HT1080 (cell line): ENCODE measurements around the gene ZNF780B. TPM values are rescaled to one million over a fixed set of nuclear protein-coding genes. Genes with fewer than 3 reads are reported as not detected.
A peak's percentile ranks its signal among the peaks of the same experiment; 100 is the strongest.

ENCODE experiments used
- DNase-seq: peaks from one replicate; pipeline ENCODE4 v3.0.0-alpha.2; 2015; ENCODE audit warnings: low read depth
- polyA plus RNA-seq, 2 experiments: library from polyadenylated mRNA; depleted of rRNA; stranded (reverse); fragments of >200 nt; gene quantifications; 2 replicates each; pipeline ENCODE4 v1.2.3, GENCODE V29; 2015
- total RNA-seq: library from RNA; depleted of rRNA; stranded (reverse); fragments of >200 nt; shearing (Covaris generic); gene quantifications from 2 replicates; pipeline ENCODE4 v1.2.3, GENCODE V29; 2014; rRNA removed

The ZNF780B gene
- total RNA-seq: 7.2 and 10.6 TPM in 2 replicates
- polyA plus RNA-seq (2015; cell fraction: cytosol; rRNA removed): 2.1 and 4.4 TPM in 2 replicates
- 12.3 and 15.5 TPM in 2 replicates for polyA plus RNA-seq (2015; cell fraction: nucleus; rRNA removed)

DNA sequence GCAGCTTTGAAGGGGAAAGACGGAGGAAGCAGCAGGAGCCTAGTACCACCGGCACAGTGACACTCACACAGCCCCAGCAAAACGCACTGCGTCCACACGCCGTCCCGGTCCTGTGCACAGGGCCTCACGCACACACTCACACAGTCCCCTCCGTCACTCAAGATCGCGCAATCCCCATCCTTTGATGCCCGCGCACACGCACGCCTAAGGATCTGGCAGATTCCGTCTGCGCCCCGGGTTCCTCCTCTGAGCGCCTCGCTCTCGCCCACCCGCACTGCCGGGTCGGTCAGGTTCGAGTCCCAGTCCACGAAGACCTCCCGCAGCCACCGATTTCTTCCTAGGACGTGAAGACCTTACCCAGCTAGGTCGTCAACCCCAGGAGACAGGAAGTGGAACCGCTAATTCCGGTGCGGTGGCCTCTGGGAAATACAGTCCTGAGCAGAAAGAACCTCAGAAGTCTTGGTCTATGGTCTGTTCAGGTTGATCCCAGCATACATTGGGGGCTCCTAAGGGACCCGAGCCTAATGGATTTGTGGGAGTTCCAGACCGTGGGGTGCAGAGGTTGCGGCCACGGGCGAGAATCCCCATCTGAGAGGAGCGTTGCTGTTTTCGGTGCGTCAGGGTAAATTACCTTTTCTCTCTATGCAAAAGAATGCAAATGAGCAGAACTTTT, at the start of gene ZNF780B:
ZNF780B (minus strand) TSS at position 400 of the 673 bp plus-strand sequence. CDS start 5,899 bp downstream, outside the sequence.
- peak; percentile 56 for DNase-seq

DNA sequence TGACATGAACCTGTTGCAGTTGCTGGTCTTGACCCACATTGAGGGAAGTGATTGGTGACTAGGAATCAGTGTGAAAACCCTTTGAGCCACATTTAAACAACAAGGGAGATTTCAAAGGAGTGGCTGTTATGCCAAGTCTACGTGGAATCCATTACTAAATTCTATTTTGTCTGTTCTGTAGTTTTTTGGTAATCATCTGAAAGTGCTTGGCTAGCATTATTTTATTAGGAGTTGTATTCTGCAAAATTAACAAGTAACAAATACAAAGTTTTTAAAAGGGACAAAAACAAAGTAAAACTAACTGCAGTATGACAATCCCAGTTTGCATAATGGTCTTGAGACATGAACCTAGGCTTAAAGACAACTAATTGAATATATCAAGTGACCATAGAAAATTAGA, 48.7 kb upstream of the ZNF780B start:
- no peak for DNase-seq

DNA sequence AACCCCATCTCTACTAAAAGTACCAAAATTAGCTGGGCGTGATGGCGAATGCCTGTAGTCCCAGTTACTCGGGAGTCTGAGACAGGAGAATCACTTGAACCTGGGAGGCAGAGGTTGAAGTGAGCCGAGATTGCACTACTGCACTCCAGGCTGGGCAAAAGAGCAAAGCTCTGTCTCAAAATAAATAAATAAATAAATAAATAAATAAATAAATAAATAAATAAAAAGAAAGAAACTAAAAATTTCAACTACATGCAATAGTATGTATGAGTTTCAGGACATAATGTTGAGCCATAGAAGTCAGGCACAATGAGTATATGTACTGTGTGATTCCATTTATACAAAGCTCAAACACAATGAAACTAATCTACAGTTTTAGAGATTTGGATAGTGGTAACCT, 47.6 kb upstream of the ZNF780B start:
- DNase-seq: no peak

DNA sequence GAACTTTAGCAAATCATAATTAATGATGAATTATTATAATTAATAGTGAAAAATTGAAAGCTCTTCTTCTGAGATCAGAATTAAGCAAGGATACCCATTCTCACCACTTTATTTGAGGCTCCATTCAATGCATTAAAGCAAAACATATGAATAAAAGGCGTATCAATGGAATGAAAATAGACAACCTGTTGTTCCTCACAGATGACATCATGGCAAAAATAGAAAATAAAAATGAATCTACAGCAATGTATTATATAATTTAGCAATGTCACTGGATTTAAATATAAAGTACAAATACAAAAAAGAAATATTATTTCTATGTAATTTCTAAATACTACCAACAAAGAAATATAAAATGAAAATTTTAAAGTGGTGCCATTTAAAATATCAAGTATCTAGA, 45.8 kb upstream of the ZNF780B start:
- no peak for DNase-seq

DNA sequence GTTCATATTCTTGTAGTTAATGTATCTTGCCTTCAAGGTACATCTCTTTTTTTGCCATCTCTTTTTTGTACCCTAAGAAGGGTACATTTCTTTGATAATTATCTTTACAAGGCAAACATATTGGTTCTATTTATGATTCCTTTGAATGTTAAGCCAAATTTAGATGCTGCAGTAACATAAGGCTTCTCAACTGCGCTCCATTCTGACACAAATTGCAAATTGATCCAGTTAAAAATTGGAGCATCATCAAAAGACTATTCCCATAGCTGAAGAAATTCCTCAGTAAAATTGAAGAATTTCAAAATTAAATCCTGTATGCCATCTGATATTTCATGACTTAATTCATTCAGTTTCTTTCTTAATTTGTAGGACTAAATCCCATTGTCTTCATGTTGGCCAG, 37.4 kb upstream of the ZNF780B start:
- no peak for DNase-seq

GRCh38 chr19:40091205-40092129, 35.4 kb upstream of the ZNF780B start:
- no peak for DNase-seq

DNA sequence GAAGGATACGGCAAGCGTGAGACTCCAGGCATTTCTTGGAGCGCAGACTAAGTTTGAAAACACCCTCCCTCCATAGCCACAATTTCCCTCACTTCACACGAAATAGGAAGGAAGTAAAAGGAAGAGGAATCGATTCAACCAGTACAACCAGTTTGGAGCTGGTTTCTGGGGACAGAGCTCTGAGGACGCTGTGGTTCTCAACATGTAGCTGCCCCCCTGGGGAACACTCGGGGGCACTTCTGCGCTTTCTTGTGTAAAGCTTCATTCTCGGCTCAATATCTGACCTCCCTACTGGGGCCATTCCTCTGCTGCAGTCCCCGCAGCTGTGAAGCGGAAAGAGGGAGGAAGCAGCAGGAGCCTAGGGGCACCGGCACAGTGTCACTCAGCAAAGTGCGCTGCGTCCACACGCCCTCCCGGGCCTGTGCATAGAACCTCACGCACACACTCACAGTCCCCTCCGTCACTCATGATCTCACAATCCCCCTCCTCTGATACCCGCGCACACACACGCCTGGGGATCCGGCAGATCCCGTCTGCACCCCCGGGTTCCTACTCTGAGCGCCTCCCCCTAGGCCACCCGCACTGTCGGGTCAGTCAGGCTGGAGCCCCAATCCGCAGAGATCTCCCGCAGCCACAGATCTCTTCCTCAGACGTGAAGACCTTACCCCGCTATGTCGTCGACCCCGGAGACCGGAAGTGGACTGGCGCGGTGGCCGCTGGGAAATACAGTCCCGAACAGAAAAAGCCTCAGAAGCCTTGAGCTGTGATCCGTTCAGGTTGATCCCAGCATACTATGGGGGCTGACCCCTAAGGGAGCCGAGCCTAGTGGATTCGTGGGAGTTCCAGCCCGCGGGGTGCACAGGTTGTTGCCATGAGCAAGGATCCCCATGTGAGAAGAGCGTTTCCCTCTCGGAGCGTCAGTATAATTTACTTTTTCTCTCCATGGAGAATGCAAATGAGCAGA, 34.5 kb upstream of the ZNF780B start, which contains the start of gene ZNF780A:
ZNF780A (minus strand) TSS at position 703 of the 964 bp plus-strand sequence. CDS start 6,190 bp downstream, outside the sequence.
- DNase-seq: peak; percentile 64

- DNase-seq: no peak
Measured at GRCh38 chr19:40089462-40089861, 33.4 kb upstream of the ZNF780B start.

GRCh38 chr19:40088299-40089047, 32.4 kb upstream of the ZNF780B start:
- no peak for DNase-seq

GRCh38 chr19:40084948-40085347, 28.9 kb upstream of the ZNF780B start:
- no peak for DNase-seq

GRCh38 chr19:40081411-40081810, 25.4 kb upstream of the ZNF780B start:
- no peak for DNase-seq

- no peak for DNase-seq
Measured at GRCh38 chr19:40080289-40080688, 24.3 kb upstream of the ZNF780B start.

DNA sequence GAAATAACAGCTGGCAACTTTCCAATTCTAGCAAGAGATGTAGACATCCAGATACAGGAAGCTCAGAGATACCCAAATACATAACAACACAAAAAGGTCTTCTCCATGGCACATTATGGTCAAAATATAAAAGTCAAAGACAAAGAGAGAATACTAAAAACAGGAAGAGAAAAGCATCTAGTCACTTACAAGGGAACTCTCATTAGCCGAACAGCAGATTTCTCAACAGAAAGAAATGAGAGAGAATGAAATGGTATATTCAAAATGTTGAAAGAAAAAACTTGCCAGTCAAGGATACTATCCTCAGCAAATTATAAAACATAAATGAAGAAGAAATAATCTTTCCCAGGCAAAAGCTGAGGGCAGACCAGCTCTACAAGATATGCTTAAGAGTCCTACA, 22.3 kb upstream of the ZNF780B start:
- DNase-seq: no peak

GRCh38 chr19:40070058-40070457, 14.0 kb upstream of the ZNF780B start:
- DNase-seq: no peak

- no peak for DNase-seq
Measured at GRCh38 chr19:40059624-40060023, 3.6 kb upstream of the ZNF780B start.

GRCh38 chr19:40057166-40057565, 1.1 kb upstream of the ZNF780B start:
- no peak for DNase-seq

- DNase-seq: no peak
Measured at GRCh38 chr19:40056505-40056904, 474 bp upstream of the ZNF780B start.

DNA sequence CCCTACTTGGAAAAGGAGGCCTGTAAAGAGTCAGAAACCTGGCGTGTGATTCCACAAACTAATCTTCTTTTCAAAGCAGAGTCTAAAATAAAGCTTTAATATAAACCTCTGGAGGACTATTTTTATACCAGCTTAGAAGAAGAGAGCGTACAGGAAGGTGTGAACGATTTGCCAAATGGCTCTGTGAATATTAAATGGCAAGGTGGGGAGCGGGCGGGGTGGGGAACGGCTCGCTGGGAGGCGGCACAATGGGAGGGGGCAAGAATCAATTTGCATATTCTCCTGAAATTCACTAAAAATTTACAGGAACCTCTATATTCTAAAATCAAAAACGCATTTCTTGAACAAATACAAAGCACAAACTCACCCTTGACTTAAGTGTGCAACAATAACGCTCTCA, 982 bp downstream of the ZNF780B start:
- DNase-seq: no peak

GRCh38 chr19:40054632-40055031, 1.4 kb downstream of the ZNF780B start:
- no peak for DNase-seq

GRCh38 chr19:40053491-40053890, 2.5 kb downstream of the ZNF780B start:
- DNase-seq: no peak
